ENCODE results near the gene GOPC.

The GOPC gene

GRCh38 chr6:117619178-117619577 is 16.9 kb upstream of the GOPC start:
- no peaks in the 10 kb centered on the region for H3K9me2 ChIP-seq (replicated peaks; ENCODE audit: low read depth, low read length)
- peaks cover 14% of the 10 kb centered on the region for H3K4me1 ChIP-seq (ENCODE audit: insufficient read depth, low read length, poor library complexity, severe bottlenecking)
- H4K20me1 ChIP-seq (ENCODE audit: insufficient read depth, low read length, poor library complexity, severe bottlenecking) = no peaks in the 10 kb centered on the region
- TF ChIP-seq EZH2phosphoT487 (IDR thresholded peaks at IDR 0.05; ENCODE audit: borderline replicate concordance) (no peak), CTCF (conservative IDR thresholded peaks at IDR 0.05; ENCODE audit: low read length) (no peak)
- no peak overlapping the region for H2AFZ ChIP-seq (ENCODE audit: low read length)
- H3K4me3 ChIP-seq (ENCODE audit: low read length, poor library complexity, severe bottlenecking) = no peak overlapping the region
- no peak overlapping the region for H3K4me2 ChIP-seq (ENCODE audit: low read depth, low read length, poor library complexity, severe bottlenecking)
- no peaks in the 10 kb centered on the region for H3K36me3 ChIP-seq (ENCODE audit: insufficient read depth, low read length)
- no peaks in the 10 kb centered on the region for H3K9me3 ChIP-seq (ENCODE audit: insufficient read depth, low read depth, low read length)
- H3F3A ChIP-seq (ENCODE audit: low read depth) = no peaks in the 10 kb centered on the region
- H3K79me2 ChIP-seq (ENCODE audit: insufficient read depth, low read length) = no peaks in the 10 kb centered on the region
- no peak overlapping the region for H3K9ac ChIP-seq (ENCODE audit: low read depth, low read length, poor library complexity, severe bottlenecking)
- no peaks in the 10 kb centered on the region for H3K27me3 ChIP-seq (ENCODE audit: insufficient read depth, low read length, poor library complexity, severe bottlenecking)

DNA sequence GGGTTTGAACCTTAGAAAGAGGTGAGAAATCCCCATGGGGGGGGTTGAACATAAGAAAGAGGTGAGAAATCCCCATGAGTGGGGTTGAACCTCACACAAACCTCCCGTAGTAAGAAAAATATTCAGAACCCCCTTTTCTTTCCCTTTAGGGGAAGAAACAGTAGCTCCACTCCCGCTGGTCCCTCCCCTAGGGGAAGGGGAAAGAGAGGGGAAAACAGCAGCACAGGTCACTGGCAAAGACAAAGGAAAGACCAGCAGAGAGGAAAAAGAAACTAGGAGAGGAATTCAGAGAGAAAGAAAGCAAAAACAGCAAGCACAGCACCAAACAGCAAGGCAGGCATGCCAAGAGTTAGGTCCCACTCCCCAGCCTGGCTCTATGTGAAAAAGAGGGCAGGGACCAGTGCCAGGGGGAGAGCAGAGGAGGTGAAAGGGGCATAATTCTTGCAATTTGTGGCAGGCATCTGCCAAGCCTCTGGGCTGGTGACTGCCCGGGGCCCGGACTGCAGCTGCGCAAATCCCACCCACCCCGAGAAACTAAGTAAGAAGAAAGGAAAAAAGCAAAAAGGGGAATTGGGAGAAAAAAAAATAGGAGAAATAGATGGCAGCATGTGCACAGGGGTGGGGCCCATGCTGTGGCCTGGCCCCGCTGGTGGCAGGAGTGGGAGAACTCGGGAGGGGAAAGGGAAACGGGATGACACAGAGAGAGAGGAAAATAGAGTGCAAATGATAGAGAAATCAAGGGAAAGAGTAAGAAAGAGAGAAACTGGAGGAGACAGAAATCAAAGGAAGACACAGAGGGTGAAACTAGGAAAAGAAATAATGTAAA is 15.1 kb upstream of the GOPC start:
- H3K27me3 ChIP-seq (ENCODE audit: insufficient read depth, low read length, poor library complexity, severe bottlenecking) = no peaks in the 10 kb centered on the region
- TF ChIP-seq EZH2phosphoT487 (IDR thresholded peaks at IDR 0.05; ENCODE audit: borderline replicate concordance) (no peak), CTCF (conservative IDR thresholded peaks at IDR 0.05; ENCODE audit: low read length) (no peak)
- H4K20me1 ChIP-seq (ENCODE audit: insufficient read depth, low read length, poor library complexity, severe bottlenecking) = no peaks in the 10 kb centered on the region
- no peak overlapping the region for H3K9ac ChIP-seq (ENCODE audit: low read depth, low read length, poor library complexity, severe bottlenecking)
- H3F3A ChIP-seq (ENCODE audit: low read depth) = peaks cover 4% of the 10 kb centered on the region
- H3K36me3 ChIP-seq (ENCODE audit: insufficient read depth, low read length) = no peaks in the 10 kb centered on the region
- no peak overlapping the region for H2AFZ ChIP-seq (ENCODE audit: low read length)
- no peaks in the 10 kb centered on the region for H3K9me2 ChIP-seq (replicated peaks; ENCODE audit: low read depth, low read length)
- no peak overlapping the region for H3K4me2 ChIP-seq (ENCODE audit: low read depth, low read length, poor library complexity, severe bottlenecking)
- no peaks in the 10 kb centered on the region for H3K79me2 ChIP-seq (ENCODE audit: insufficient read depth, low read length)
- no peaks in the 10 kb centered on the region for H3K9me3 ChIP-seq (ENCODE audit: insufficient read depth, low read depth, low read length)
- H3K4me1 ChIP-seq (ENCODE audit: insufficient read depth, low read length, poor library complexity, severe bottlenecking) = peaks cover 26% of the 10 kb centered on the region
- no peak overlapping the region for H3K4me3 ChIP-seq (ENCODE audit: low read length, poor library complexity, severe bottlenecking)

DNA sequence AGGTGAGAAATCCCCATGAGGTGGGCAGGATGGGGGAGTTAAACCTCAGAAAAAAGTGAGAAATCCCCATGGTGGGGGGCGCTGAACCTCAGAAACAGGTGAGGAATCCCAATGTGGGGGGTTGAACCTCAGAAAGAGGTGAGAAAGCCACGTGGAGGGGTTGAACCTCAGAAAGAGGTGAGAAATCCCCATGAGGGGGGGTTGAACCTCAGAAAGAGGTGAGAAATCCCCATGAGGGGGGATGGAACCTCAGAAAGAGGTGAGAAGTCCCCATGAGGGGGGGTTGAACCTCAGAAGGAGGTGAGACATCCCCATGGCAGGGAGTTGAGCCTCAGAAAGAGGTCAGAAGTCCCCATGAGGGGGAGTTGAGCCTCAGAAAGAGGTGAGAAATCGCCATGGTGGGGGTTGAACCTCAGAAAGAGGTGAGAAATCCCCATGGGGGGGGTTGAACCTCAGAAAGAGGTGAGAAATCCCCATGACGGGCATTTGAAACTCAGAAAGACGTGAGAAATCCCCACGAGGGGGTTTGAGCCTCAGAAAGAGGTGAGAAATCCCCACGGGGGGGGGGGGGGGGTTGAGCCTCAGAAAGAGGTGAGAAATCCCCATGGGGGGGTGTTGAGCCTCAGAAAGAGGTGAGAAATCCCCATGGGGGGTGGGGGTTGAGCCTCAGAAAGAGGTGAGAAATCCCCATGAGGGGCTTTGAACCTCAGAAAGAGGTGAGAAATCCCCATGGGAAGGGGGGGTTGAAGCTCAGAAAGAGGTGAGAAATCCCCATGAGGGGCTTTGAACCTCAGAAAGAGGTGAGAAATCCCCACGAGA is 14.3 kb upstream of the GOPC start:
- no peak for TF ChIP-seq CTCF (conservative IDR thresholded peaks at IDR 0.05; ENCODE audit: low read length)
- no peak for TF ChIP-seq EZH2phosphoT487 (IDR thresholded peaks at IDR 0.05; ENCODE audit: borderline replicate concordance)
- Histone ChIP-seq H3K36me3 (ENCODE audit: insufficient read depth, low read length) (no peaks in the 10 kb centered on the region), H3K9me2 (replicated peaks; ENCODE audit: low read depth, low read length) (no peaks in the 10 kb centered on the region), H3F3A (ENCODE audit: low read depth) (peaks cover 4% of the 10 kb centered on the region), H3K9me3 (ENCODE audit: insufficient read depth, low read depth, low read length) (no peaks in the 10 kb centered on the region), H4K20me1 (ENCODE audit: insufficient read depth, low read length, poor library complexity, severe bottlenecking) (no peaks in the 10 kb centered on the region), H3K4me1 (ENCODE audit: insufficient read depth, low read length, poor library complexity, severe bottlenecking) (peaks cover 26% of the 10 kb centered on the region), H3K9ac (ENCODE audit: low read depth, low read length, poor library complexity, severe bottlenecking) (no peak overlapping the region), H3K4me2 (ENCODE audit: low read depth, low read length, poor library complexity, severe bottlenecking) (no peak overlapping the region), H3K79me2 (ENCODE audit: insufficient read depth, low read length) (no peaks in the 10 kb centered on the region), H3K4me3 (ENCODE audit: low read length, poor library complexity, severe bottlenecking) (no peak overlapping the region), H2AFZ (ENCODE audit: low read length) (no peak overlapping the region), H3K27me3 (ENCODE audit: insufficient read depth, low read length, poor library complexity, severe bottlenecking) (no peaks in the 10 kb centered on the region)
